H1 (cell line): ENCODE results near the gene ORMDL3.

Source experiments
- CEBPB ChIP-seq: IDR thresholded peaks from 2 replicates; pipeline ENCODE4 v1.6.1; 2012; ENCODE audit warnings: low read depth, low read length
- RFX5 ChIP-seq: IDR thresholded peaks from 2 replicates; pipeline ENCODE4 v1.6.1; 2011; ENCODE audit warnings: low read depth, low read length, improper control_type of control experiment, borderline replicate concordance
- TAF1 ChIP-seq: IDR thresholded peaks from 2 replicates; pipeline ENCODE4 v1.6.1; 2011; ENCODE audit warnings: mild to moderate bottlenecking, low read depth, low read length
- TF ChIP-seq, protein P1 (sequence below), 3 experiments: IDR thresholded peaks; 1 replicate in 2 of 3; 2 replicates in 1 of 3; pipeline versions ENCODE4 v1.5.1 to v1.6.1; 2011; ENCODE audit warnings: low read length in 3 of 3, mild to moderate bottlenecking in 3 of 3, inconsistent platforms in 2 of 3, low read depth in 1 of 3, moderate library complexity in 1 of 3; ENCODE audit not compliant: insufficient read depth in 1 of 3; ENCODE audit errors: control extremely low read depth in 1 of 3

DNA sequence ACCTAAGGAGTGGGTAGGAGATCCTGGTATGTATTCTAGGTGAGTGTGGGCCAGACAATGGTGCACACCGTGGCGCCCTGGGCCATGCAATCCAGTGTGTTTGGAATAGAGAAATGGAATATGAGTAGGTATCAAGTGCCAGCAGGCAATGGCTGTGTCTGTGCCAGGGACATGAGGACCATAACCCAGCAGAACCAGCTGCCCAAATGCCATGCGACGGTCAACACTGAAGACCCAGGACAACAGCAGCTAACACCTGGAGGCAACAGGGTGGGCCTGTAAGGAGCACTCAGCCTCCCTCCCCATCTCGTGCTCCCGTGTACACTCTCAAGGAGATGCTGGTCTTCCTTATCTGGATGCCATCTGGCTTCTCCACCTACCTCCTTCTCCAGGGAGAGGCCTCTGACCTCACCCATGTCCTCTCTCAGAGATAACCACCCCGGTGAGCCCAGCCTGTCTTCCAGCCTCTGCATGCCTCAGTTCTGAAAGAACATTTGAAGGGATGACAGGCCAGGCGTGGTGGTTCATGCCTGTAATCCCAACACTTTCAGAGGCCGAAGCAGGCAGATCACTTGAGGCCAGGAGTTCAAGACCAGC lies 8.2 kb downstream of the ORMDL3 start:
- TF ChIP-seq, protein P1, sequence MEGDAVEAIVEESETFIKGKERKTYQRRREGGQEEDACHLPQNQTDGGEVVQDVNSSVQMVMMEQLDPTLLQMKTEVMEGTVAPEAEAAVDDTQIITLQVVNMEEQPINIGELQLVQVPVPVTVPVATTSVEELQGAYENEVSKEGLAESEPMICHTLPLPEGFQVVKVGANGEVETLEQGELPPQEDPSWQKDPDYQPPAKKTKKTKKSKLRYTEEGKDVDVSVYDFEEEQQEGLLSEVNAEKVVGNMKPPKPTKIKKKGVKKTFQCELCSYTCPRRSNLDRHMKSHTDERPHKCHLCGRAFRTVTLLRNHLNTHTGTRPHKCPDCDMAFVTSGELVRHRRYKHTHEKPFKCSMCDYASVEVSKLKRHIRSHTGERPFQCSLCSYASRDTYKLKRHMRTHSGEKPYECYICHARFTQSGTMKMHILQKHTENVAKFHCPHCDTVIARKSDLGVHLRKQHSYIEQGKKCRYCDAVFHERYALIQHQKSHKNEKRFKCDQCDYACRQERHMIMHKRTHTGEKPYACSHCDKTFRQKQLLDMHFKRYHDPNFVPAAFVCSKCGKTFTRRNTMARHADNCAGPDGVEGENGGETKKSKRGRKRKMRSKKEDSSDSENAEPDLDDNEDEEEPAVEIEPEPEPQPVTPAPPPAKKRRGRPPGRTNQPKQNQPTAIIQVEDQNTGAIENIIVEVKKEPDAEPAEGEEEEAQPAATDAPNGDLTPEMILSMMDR (IDR thresholded peaks at IDR 0.05; ENCODE audit: control extremely low read depth in 1 of 3, insufficient read depth in 1 of 3, low read depth in 1 of 3, low read length in 3 of 3): no peak
- TF ChIP-seq CEBPB (no peak), RFX5 (no peak), TAF1 (no peak)
